ENCODE data around the gene CUL3.

DNA sequence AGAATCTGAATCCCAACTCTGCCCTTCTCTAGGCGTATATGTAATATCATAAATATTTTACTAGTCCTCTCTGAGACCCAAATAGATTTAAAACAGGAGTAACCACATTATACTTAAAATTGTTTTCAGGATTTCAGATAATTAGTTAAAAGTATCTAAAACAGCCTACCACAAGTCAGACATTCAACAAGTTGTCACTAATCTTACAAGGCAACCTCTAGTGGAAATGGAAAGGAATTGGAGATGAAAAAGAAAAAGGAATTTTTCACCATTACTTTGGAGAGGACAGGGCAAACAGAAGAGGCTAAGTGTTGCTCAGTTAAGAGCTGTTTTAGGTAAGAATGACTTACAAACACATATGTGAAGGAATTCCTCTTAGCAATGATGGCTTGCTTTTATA is 11.4 kb downstream of the CUL3 start:
- TF ChIP-seq, protein P1, sequence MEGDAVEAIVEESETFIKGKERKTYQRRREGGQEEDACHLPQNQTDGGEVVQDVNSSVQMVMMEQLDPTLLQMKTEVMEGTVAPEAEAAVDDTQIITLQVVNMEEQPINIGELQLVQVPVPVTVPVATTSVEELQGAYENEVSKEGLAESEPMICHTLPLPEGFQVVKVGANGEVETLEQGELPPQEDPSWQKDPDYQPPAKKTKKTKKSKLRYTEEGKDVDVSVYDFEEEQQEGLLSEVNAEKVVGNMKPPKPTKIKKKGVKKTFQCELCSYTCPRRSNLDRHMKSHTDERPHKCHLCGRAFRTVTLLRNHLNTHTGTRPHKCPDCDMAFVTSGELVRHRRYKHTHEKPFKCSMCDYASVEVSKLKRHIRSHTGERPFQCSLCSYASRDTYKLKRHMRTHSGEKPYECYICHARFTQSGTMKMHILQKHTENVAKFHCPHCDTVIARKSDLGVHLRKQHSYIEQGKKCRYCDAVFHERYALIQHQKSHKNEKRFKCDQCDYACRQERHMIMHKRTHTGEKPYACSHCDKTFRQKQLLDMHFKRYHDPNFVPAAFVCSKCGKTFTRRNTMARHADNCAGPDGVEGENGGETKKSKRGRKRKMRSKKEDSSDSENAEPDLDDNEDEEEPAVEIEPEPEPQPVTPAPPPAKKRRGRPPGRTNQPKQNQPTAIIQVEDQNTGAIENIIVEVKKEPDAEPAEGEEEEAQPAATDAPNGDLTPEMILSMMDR (IDR thresholded peaks at IDR 0.05) = no peak
- no peak for TF ChIP-seq POLR2AphosphoS5 (IDR thresholded peaks at IDR 0.05; ENCODE audit: insufficient read depth in 1 of 2, low read depth in 1 of 2)

All from vagina (tissue), 2 donors.